ENCODE data around the gene NAA30. TPM values are rescaled to one million over a fixed set of nuclear protein-coding genes. Genes with fewer than 3 reads are reported as not detected.
A peak's percentile ranks its signal among the peaks of the same experiment; 100 is the strongest.
"Not testable (repeated sequence)": the region's sequence is repeated elsewhere in the genome, so short reads cannot be mapped to it uniquely, and the experiment has no call there.

Gene NAA30
- total RNA-seq, 1 experiment from 2014 or later, result 23.2 TPM

GRCh38 chr14:57362361-57362760 is 28.0 kb upstream of the NAA30 start:
- Histone ChIP-seq H3K79me2 (ENCODE audit: low read length) (no peaks in the 10 kb centered on the region), H3K4me3 (ENCODE audit: low read length) (no peak overlapping the region), H3K36me3 (ENCODE audit: low read depth, low read length) (no peaks in the 10 kb centered on the region), H3K27me3 (ENCODE audit: low read length) (peaks cover 41% of the 10 kb centered on the region), H3K27ac (ENCODE audit: low read length) (no peak overlapping the region), H3F3A (ENCODE audit: low read length, unreplicated experiment) (no peaks in the 10 kb centered on the region), H3K9ac (ENCODE audit: low read length) (no peak overlapping the region), H3K4me1 (ENCODE audit: insufficient read depth, low read length) (peaks cover 8% of the 10 kb centered on the region; the same call in 1 of the 2 replicates), H4K20me1 (ENCODE audit: low read length) (no peaks in the 10 kb centered on the region), H2AFZ (ENCODE audit: low read length) (no peak overlapping the region), H3K4me2 (ENCODE audit: low read length) (no peak overlapping the region), H3K9me3 (ENCODE audit: low read length) (no peaks in the 10 kb centered on the region), H3K9me2 (replicated peaks; ENCODE audit: low read length) (no peaks in the 10 kb centered on the region)
- DNase-seq, result peak; percentile 45
- ATAC-seq, result peak; percentile 29; the same call in 1 of the 2 replicates
- BruUV-seq (replicated peaks), result no TSS peak
- ChIA-PET CTCF (no interaction called here), POLR2A (ENCODE audit: unreplicated experiment) (interaction anchor here (0.6 kb wide), 1 partner anchor 11 kb away, joined by 3 read pairs; no protein-coding TSS in a partner anchor)
- TF ChIP-seq CTCF (conservative IDR thresholded peaks at IDR 0.05; ENCODE audit: low read depth, low read length) (no peak), EZH2phosphoT487 (IDR thresholded peaks at IDR 0.05; ENCODE audit: borderline replicate concordance, low read length) (no peak), EZH2 (IDR thresholded peaks at IDR 0.05; ENCODE audit: low read length, unreplicated experiment) (no peak)
- intact Hi-C loops (cut with micrococcal nuclease), result loop anchor here (10.0 kb wide), 1 partner anchor 1392 kb away; no protein-coding TSS in a partner anchor

- no peak overlapping the region for H3K4me3 ChIP-seq (ENCODE audit: low read length)
- H3K9ac ChIP-seq (ENCODE audit: low read length), result no peak overlapping the region
- intact Hi-C loops (cut with micrococcal nuclease), result loop anchor here (2.0 to 10.0 kb wide), 2 partner anchors 16 to 1390 kb away; no protein-coding TSS in a partner anchor
- no peak overlapping the region for H3K4me2 ChIP-seq (ENCODE audit: low read length)
- no TSS peak for BruUV-seq (replicated peaks)
- no peaks in the 10 kb centered on the region for H3K36me3 ChIP-seq (ENCODE audit: low read depth, low read length)
- ChIA-PET POLR2A (ENCODE audit: unreplicated experiment) (no interaction called here), CTCF (no interaction called here)
- H3K9me3 ChIP-seq (ENCODE audit: low read length), result no peaks in the 10 kb centered on the region
- H4K20me1 ChIP-seq (ENCODE audit: low read length), result no peaks in the 10 kb centered on the region
- no peaks in the 10 kb centered on the region for H3K9me2 ChIP-seq (replicated peaks; ENCODE audit: low read length)
- H3F3A ChIP-seq (ENCODE audit: low read length, unreplicated experiment), result no peaks in the 10 kb centered on the region
- TF ChIP-seq CTCF (conservative IDR thresholded peaks at IDR 0.05; ENCODE audit: low read depth, low read length) (no peak), EZH2phosphoT487 (IDR thresholded peaks at IDR 0.05; ENCODE audit: borderline replicate concordance, low read length) (no peak), EZH2 (IDR thresholded peaks at IDR 0.05; ENCODE audit: low read length, unreplicated experiment) (no peak)
- no peak for ATAC-seq
- H2AFZ ChIP-seq (ENCODE audit: low read length), result no peak overlapping the region
- peaks cover 8% of the 10 kb centered on the region; the same call in 1 of the 2 replicates for H3K4me1 ChIP-seq (ENCODE audit: insufficient read depth, low read length)
- DNase-seq, result no peak
- no peaks in the 10 kb centered on the region for H3K79me2 ChIP-seq (ENCODE audit: low read length)
- no peak overlapping the region for H3K27ac ChIP-seq (ENCODE audit: low read length)
- peaks cover 30% of the 10 kb centered on the region for H3K27me3 ChIP-seq (ENCODE audit: low read length)
These were observed 25.5 kb upstream of the NAA30 start for GRCh38 chr14:57364659-57365450.

DNA sequence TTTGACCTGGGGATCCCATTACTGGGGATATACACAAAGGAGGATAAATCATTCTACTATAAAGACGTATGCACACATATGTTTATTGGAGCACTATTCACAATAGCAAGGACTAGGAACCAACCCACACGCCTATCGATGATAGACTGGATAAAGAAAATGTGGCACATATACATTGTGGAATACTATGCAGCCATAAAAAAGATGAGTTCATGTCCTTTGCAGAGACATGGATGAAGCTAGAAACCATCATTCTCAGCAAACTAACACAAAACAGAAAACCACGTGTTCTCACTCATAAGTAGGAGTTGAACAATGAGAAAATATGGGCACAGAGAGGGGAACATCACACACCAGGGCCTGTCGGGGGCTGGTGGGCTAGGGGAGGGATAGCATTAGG is 20.2 kb upstream of the NAA30 start:
- peaks cover 23% of the 10 kb centered on the region for H3K27me3 ChIP-seq (ENCODE audit: low read length)

More for the DNA sequence above, 20.2 kb upstream of the NAA30 start:
- H3K9me2 ChIP-seq (replicated peaks; ENCODE audit: low read length); DNase-seq; intact Hi-C loops (cut with micrococcal nuclease); H3K4me3 ChIP-seq (ENCODE audit: low read length); H3K36me3 ChIP-seq (ENCODE audit: low read depth, low read length); ATAC-seq; BruUV-seq (replicated peaks); H2AFZ ChIP-seq (ENCODE audit: low read length); H3K4me1 ChIP-seq (ENCODE audit: insufficient read depth, low read length); H3K9ac ChIP-seq (ENCODE audit: low read length); H3K27ac ChIP-seq (ENCODE audit: low read length); H3K79me2 ChIP-seq (ENCODE audit: low read length); H3K4me2 ChIP-seq (ENCODE audit: low read length); H3F3A ChIP-seq (ENCODE audit: low read length, unreplicated experiment); H3K9me3 ChIP-seq (ENCODE audit: low read length); POLR2A ChIA-PET (ENCODE audit: unreplicated experiment); H4K20me1 ChIP-seq (ENCODE audit: low read length): not testable (repeated sequence)
- CTCF ChIA-PET, result interaction anchor here (0.6 kb wide), 1 partner anchor 545 kb away, joined by 3 read pairs; no protein-coding TSS in a partner anchor

All from PC-3 (cell line).